ENCODE results near the gene KCNIP3.

KCNIP3 gene

GRCh38 chr2:95328358-95329125, 31.4 kb downstream of the KCNIP3 start:
- ChIA-PET POLR2A (no interaction called here), CTCF (interaction anchor here (1.1 kb wide), 1 partner anchor 17 kb away, joined by 4 read pairs; no protein-coding TSS in a partner anchor)
- no peak for DNase-seq (ENCODE audit: extremely low spot score)
- TF ChIP-seq LEF1 (IDR thresholded peaks at IDR 0.05; ENCODE audit: borderline replicate concordance), result no peak
- no peak for TF ChIP-seq SUZ12 (IDR thresholded peaks at IDR 0.05)
- no peak for TF ChIP-seq BHLHE40 (IDR thresholded peaks at IDR 0.05; ENCODE audit: borderline replicate concordance)
- TF ChIP-seq, protein P1, sequence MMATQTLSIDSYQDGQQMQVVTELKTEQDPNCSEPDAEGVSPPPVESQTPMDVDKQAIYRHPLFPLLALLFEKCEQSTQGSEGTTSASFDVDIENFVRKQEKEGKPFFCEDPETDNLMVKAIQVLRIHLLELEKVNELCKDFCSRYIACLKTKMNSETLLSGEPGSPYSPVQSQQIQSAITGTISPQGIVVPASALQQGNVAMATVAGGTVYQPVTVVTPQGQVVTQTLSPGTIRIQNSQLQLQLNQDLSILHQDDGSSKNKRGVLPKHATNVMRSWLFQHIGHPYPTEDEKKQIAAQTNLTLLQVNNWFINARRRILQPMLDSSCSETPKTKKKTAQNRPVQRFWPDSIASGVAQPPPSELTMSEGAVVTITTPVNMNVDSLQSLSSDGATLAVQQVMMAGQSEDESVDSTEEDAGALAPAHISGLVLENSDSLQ (IDR thresholded peaks at IDR 0.05), result no peak

DNA sequence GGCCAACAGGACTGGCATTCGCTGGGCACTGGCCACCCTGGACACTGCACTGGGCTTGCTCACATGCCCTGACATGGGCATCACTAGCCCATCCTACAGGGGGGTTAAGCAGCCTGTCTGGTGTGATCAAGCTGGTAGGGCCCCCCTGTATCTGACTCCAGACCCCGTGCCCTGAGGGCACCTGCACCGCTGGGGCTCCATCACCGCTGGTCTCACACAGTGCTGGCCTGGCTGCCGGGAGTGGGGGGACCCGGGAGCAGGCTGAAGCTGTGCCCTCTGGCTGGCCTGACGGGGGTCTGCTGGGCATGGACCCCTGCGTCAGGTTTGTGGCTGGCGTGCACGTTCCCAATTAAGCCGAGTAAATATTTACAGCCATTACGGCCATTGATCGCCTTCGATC, 32.3 kb downstream of the KCNIP3 start:
- POLR2A ChIA-PET, result no interaction called here
- TF ChIP-seq BHLHE40 (IDR thresholded peaks at IDR 0.05; ENCODE audit: borderline replicate concordance) (no peak), TARDBP (IDR thresholded peaks at IDR 0.05) (no peak)
- CTCF ChIA-PET, result interaction anchor here (1.1 to 2.8 kb wide), 2 partner anchors 16 to 98 kb away, joined by 3 to 12 read pairs; no protein-coding TSS in a partner anchor
- DNase-seq (ENCODE audit: extremely low spot score), result no peak

GRCh38 chr2:95329891-95330793, 33.0 kb downstream of the KCNIP3 start:
- peak; percentile 38 for DNase-seq (ENCODE audit: extremely low spot score)
- POLR2A ChIA-PET, result interaction anchor here (1.4 kb wide), 1 partner anchor 15 kb away, joined by 3 read pairs; no protein-coding TSS in a partner anchor

GRCh38 chr2:95330794-95331338, 33.7 kb downstream of the KCNIP3 start:
- POLR2A ChIA-PET, result interaction anchor here (1.0 to 1.4 kb wide), 2 partner anchors 11 to 14 kb away, joined by 3 read pairs; no protein-coding TSS in a partner anchor
- DNase-seq (ENCODE audit: extremely low spot score), result no peak
- CTCF ChIA-PET, result interaction anchor here (2.8 kb wide), 1 partner anchor 14 kb away, joined by 12 read pairs; no protein-coding TSS in a partner anchor
- TF ChIP-seq, protein P1 (IDR thresholded peaks at IDR 0.05), result 0 out of 2 replicates have a peak, but pooled peaks have one; percentile 7
- no peak for TF ChIP-seq ARNT (IDR thresholded peaks at IDR 0.05)

More at GRCh38 chr2:95329891-95330793, 33.0 kb downstream of the KCNIP3 start:
- CTCF ChIA-PET, result interaction anchor here (1.1 to 2.8 kb wide), 2 partner anchors 15 to 99 kb away, joined by 3 to 12 read pairs; no protein-coding TSS in a partner anchor
- TF ChIP-seq SUZ12 (IDR thresholded peaks at IDR 0.05) (no peak), L3MBTL2 (conservative IDR thresholded peaks at IDR 0.05) (no peak), FOXA1 (IDR thresholded peaks at IDR 0.05) (no peak), NFRKB (IDR thresholded peaks at IDR 0.05) (no peak), SP1 (IDR thresholded peaks at IDR 0.05) (no peak), ZNF384 (IDR thresholded peaks at IDR 0.05) (no peak), ARNT (IDR thresholded peaks at IDR 0.05) (no peak), BHLHE40 (IDR thresholded peaks at IDR 0.05; ENCODE audit: borderline replicate concordance) (no peak), FOXK2 (IDR thresholded peaks at IDR 0.05) (no peak), CTBP1 (IDR thresholded peaks at IDR 0.05; ENCODE audit: borderline replicate concordance) (no peak), FOXM1 (IDR thresholded peaks at IDR 0.05; ENCODE audit: borderline replicate concordance) (no peak)

DNA sequence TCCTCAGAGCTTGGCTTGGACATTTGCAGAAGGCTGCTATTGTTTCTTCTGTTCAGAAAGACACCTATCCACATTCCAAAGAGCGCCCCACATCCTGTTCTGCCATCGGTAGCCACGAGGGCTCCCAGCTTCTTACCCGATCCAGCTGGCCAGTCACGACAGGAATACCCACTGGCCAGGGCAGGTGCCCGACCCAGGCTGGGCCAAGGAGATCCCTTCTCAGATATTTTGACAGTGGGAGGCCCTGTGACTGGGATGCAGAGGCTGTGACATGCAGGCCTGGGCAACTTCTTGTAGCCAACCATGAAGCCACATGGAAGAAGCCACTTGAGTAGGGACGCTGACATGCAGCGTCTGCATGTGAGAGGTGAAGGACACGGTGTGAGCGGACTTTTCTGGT, 34.5 kb downstream of the KCNIP3 start:
- ChIA-PET POLR2A (interaction anchor here (1.0 to 1.4 kb wide), 2 partner anchors 10 to 13 kb away, joined by 3 read pairs; no protein-coding TSS in a partner anchor), CTCF (interaction anchor here (2.8 kb wide), 1 partner anchor 14 kb away, joined by 12 read pairs; no protein-coding TSS in a partner anchor)

GRCh38 chr2:95332036-95332435, 34.9 kb downstream of the KCNIP3 start:
- no peak for TF ChIP-seq NFRKB (IDR thresholded peaks at IDR 0.05)
- no peak for TF ChIP-seq LEF1 (IDR thresholded peaks at IDR 0.05; ENCODE audit: borderline replicate concordance)
- no peak for TF ChIP-seq ZNF384 (IDR thresholded peaks at IDR 0.05)
- no peak for TF ChIP-seq ELF4 (IDR thresholded peaks at IDR 0.05)
- TF ChIP-seq FOXM1 (IDR thresholded peaks at IDR 0.05; ENCODE audit: borderline replicate concordance), result no peak
- no peak for TF ChIP-seq SP1 (IDR thresholded peaks at IDR 0.05)
- TF ChIP-seq CTBP1 (IDR thresholded peaks at IDR 0.05; ENCODE audit: borderline replicate concordance), result no peak
- no peak for TF ChIP-seq TARDBP (IDR thresholded peaks at IDR 0.05)
- no peak for TF ChIP-seq L3MBTL2 (conservative IDR thresholded peaks at IDR 0.05)
- no peak for TF ChIP-seq FOXA1 (IDR thresholded peaks at IDR 0.05)
- no peak for TF ChIP-seq ARNT (IDR thresholded peaks at IDR 0.05)
- TF ChIP-seq, protein P1 (IDR thresholded peaks at IDR 0.05), result no peak
- TF ChIP-seq BHLHE40 (IDR thresholded peaks at IDR 0.05; ENCODE audit: borderline replicate concordance), result no peak
- CTCF ChIA-PET, result interaction anchor here (2.8 kb wide), 1 partner anchor 13 kb away, joined by 12 read pairs; no protein-coding TSS in a partner anchor
- no peak for DNase-seq (ENCODE audit: extremely low spot score)

More for the DNA sequence above, 34.5 kb downstream of the KCNIP3 start:
- TF ChIP-seq TARDBP (IDR thresholded peaks at IDR 0.05), result no peak
- no peak for TF ChIP-seq ELF4 (IDR thresholded peaks at IDR 0.05)
- TF ChIP-seq FOXK2 (IDR thresholded peaks at IDR 0.05), result no peak
- no peak for DNase-seq (ENCODE audit: extremely low spot score)

More at GRCh38 chr2:95332036-95332435, 34.9 kb downstream of the KCNIP3 start:
- POLR2A ChIA-PET, result no interaction called here
